Neural progenitor cell (in vitro differentiated cells): ENCODE measurements around the gene FAM221B.

Experiments used
- CTCF ChIP-seq: fragments of 200-600 bp; sonication (generic); IDR thresholded peaks from 2 replicates; pipeline ENCODE4 v1.5.1; 2017; ENCODE audit warnings: antibody characterized with exemption, mild to moderate bottlenecking
- EZH2 ChIP-seq: fragments of 200-600 bp; sonication (generic); IDR thresholded peaks from 2 replicates; pipeline ENCODE4 v1.6.1; 2017; ENCODE audit warnings: antibody characterized with exemption, mild to moderate bottlenecking, moderate library complexity
- EZH2phosphoT487 ChIP-seq: fragments of 200-600 bp; sonication (generic); IDR thresholded peaks from 2 replicates; pipeline ENCODE4 v1.6.1; 2017; ENCODE audit warnings: antibody characterized with exemption

- TF ChIP-seq EZH2, result no peak
- TF ChIP-seq CTCF, result no peak
- no peak for TF ChIP-seq EZH2phosphoT487
Measured at GRCh38 chr9:35801328-35802128, 27.0 kb downstream of the FAM221B start.
